A673 (cell line): ENCODE measurements around the gene TSG101. TPM values are rescaled to one million over a fixed set of nuclear protein-coding genes. Genes with fewer than 3 reads are reported as not detected.

Source experiments
- BruUV-seq: library from RNA; stranded (reverse); fragments of 400-500 nt; replicated peaks from 2 replicates; lab custom pipeline; 2021; lab: Mats Ljungman, UMichigan
- CTCF ChIA-PET: fragments of 300-600 bp; sonication (Branson Sonifier 250); formaldehyde crosslinking; loops from one replicate; lab custom pipeline; 2022; ENCODE audit warnings: antibody characterized with exemption; lab: Charles Lee
- POLR2A ChIA-PET: fragments of 300-600 bp; sonication (Branson Sonifier 250); formaldehyde crosslinking; loops from one replicate; lab custom pipeline; 2022; ENCODE audit warnings: antibody characterized with exemption; ENCODE audit not compliant: low non-redundant PET; lab: Charles Lee
- DNase-seq: peaks from one replicate; pipeline ENCODE4 v3.0.0-alpha.2; 2015; ENCODE audit warnings: low spot score
- H3K27ac ChIP-seq: fragments of 200-600 bp; sonication (generic); 2 replicates; pipeline ENCODE4 v1.5.1; 2016; ENCODE audit warnings: mixed run types, low read depth, mild to moderate bottlenecking, mixed read lengths, antibody characterized with exemption, low read length; ENCODE audit not compliant: poor library complexity, severe bottlenecking
- H3K27me3 ChIP-seq: fragments of 200-600 bp; sonication (generic); replicated peaks from 2 replicates; pipeline ENCODE4 v1.6.1; 2017; ENCODE audit warnings: mixed run types, low read depth, mild to moderate bottlenecking, mixed read lengths, antibody characterized with exemption, low read length; ENCODE audit not compliant: insufficient read depth, poor library complexity
- H3K36me3 ChIP-seq: fragments of 200-600 bp; sonication (generic); 2 replicates; pipeline ENCODE4 v1.6.1; 2016; ENCODE audit warnings: mixed run types, mild to moderate bottlenecking, mixed read lengths, antibody characterized with exemption, low read length; ENCODE audit not compliant: insufficient read depth, poor library complexity, severe bottlenecking
- H3K4me1 ChIP-seq: fragments of 200-600 bp; sonication (generic); 2 replicates; pipeline ENCODE4 v1.6.1; 2017; ENCODE audit warnings: mixed run types, mild to moderate bottlenecking, mixed read lengths, antibody characterized with exemption, low read length; ENCODE audit not compliant: insufficient read depth, poor library complexity, severe bottlenecking
- H3K4me3 ChIP-seq: fragments of 200-600 bp; sonication (generic); 2 replicates; pipeline ENCODE4 v1.5.1; 2016; ENCODE audit warnings: low read depth, mixed run types, mild to moderate bottlenecking, mixed read lengths, low read length; ENCODE audit not compliant: poor library complexity, severe bottlenecking
- H3K9me3 ChIP-seq: fragments of 200-600 bp; sonication (generic); 2 replicates; pipeline ENCODE4 v1.6.1; 2016; ENCODE audit warnings: mixed run types, low read depth, mild to moderate bottlenecking, mixed read lengths, antibody characterized with exemption, low read length; ENCODE audit not compliant: poor library complexity, severe bottlenecking
- CTCF ChIP-seq: fragments of 300-800, 200-600 bp; sonication (generic); conservative IDR thresholded peaks from 2 replicates; pipeline ENCODE4 v1.5.1; 2017; ENCODE audit warnings: low read depth, mild to moderate bottlenecking, antibody characterized with exemption, low read length, moderate library complexity, mixed read lengths
- EZH2 ChIP-seq: fragments of 200-600 bp; sonication (generic); IDR thresholded peaks from 2 replicates; pipeline ENCODE4 v1.6.1; 2017; ENCODE audit warnings: borderline replicate concordance, low read depth, mild to moderate bottlenecking, mixed read lengths, antibody characterized with exemption, low read length; ENCODE audit not compliant: poor library complexity, severe bottlenecking
- intact Hi-C: fragments of 100-400 bp; cut with micrococcal nuclease; formaldehyde crosslinking; loops from one replicate; pipeline ENCODE4 v1.10.0; 2022; ENCODE audit not compliant: unreplicated experiment
- total RNA-seq: library from RNA; stranded (reverse); gene quantifications from 2 replicates; pipeline ENCODE4 v1.2.3, GENCODE V29; 2021

The TSG101 gene
- total RNA-seq, 1 experiment from 2014 or later, result 48.2 TPM

- intact Hi-C loops, result no loop called here
- DNase-seq, result no peak
- TF ChIP-seq EZH2 (no peak), CTCF (no peak)
- peaks cover 5% of the 10 kb centered on the region for H3K36me3 ChIP-seq
- H3K9me3 ChIP-seq, result no peaks in the 10 kb centered on the region
- CTCF ChIA-PET, result no interaction called here
- no peaks in the 10 kb centered on the region for H3K27me3 ChIP-seq
- H3K4me1 ChIP-seq, result no peaks in the 10 kb centered on the region
- POLR2A ChIA-PET, result no interaction called here
- no TSS peak for BruUV-seq
- H3K4me3 ChIP-seq, result no peak overlapping the region
- no peak overlapping the region for H3K27ac ChIP-seq
Measured at GRCh38 chr11:18534245-18534644, 7.5 kb upstream of the TSG101 start.

GRCh38 chr11:18533365-18533764, 6.6 kb upstream of the TSG101 start:
- BruUV-seq, result no TSS peak
- Histone ChIP-seq H3K27me3 (no peaks in the 10 kb centered on the region), H3K4me3 (no peak overlapping the region), H3K27ac (no peak overlapping the region), H3K36me3 (peaks cover 5% of the 10 kb centered on the region), H3K4me1 (no peaks in the 10 kb centered on the region), H3K9me3 (no peaks in the 10 kb centered on the region)
- no peak for DNase-seq
- ChIA-PET CTCF (no interaction called here), POLR2A (no interaction called here)
- no peak for TF ChIP-seq EZH2
- no peak for TF ChIP-seq CTCF
- intact Hi-C loops, result no loop called here

GRCh38 chr11:18527512-18527911, 770 bp upstream of the TSG101 start:
- DNase-seq, result peak; percentile 18
- ChIA-PET CTCF (interaction anchor here (1.0 kb wide), 1 partner anchor 13 kb away, joined by 3 read pairs; no protein-coding TSS in a partner anchor), POLR2A (no interaction called here)
- intact Hi-C loops, result no loop called here
- Histone ChIP-seq H3K36me3 (peaks cover 5% of the 10 kb centered on the region), H3K4me1 (no peaks in the 10 kb centered on the region), H3K9me3 (no peaks in the 10 kb centered on the region), H3K27ac (peak overlapping the region; percentile 86), H3K27me3 (no peaks in the 10 kb centered on the region), H3K4me3 (peak overlapping the region; percentile 95)
- BruUV-seq, result no TSS peak
- TF ChIP-seq CTCF, result no peak
- TF ChIP-seq EZH2, result no peak
